Activated T-cell treated with anti-CD3 and anti-CD28 coated beads, Interleukin-2, amount 50 U/mL, for 1 hour (primary cell): ENCODE measurements around the gene EME1.

Experiments used
- DNase-seq: peaks from one replicate; pipeline ENCODE4 v3.0.0-alpha.2; 2020

EME1 gene

GRCh38 chr17:50364061-50364458 is 9.0 kb upstream of the EME1 start:
- no peak for DNase-seq

GRCh38 chr17:50364715-50365114 is 8.3 kb upstream of the EME1 start:
- no peak for DNase-seq

- no peak for DNase-seq
Observed at GRCh38 chr17:50365165-50365564, 7.9 kb upstream of the EME1 start.

- DNase-seq: no peak
Observed at GRCh38 chr17:50365649-50366393, 7.2 kb upstream of the EME1 start.

GRCh38 chr17:50367401-50367800 is 5.6 kb upstream of the EME1 start:
- no peak for DNase-seq

- no peak for DNase-seq
Observed at GRCh38 chr17:50370052-50370451, 3.0 kb upstream of the EME1 start.

GRCh38 chr17:50371526-50371925 is 1.5 kb upstream of the EME1 start:
- DNase-seq: no peak

- no peak for DNase-seq
Observed at GRCh38 chr17:50372222-50372757, 739 bp upstream of the EME1 start.

GRCh38 chr17:50373705-50374104 is 676 bp downstream of the EME1 start:
- no peak for DNase-seq

GRCh38 chr17:50375858-50376538 is 3.0 kb downstream of the EME1 start:
- DNase-seq: no peak

- no peak for DNase-seq
Observed at GRCh38 chr17:50379351-50380132, 6.5 kb downstream of the EME1 start.

- no peak for DNase-seq
Observed at GRCh38 chr17:50380369-50381259, 7.6 kb downstream of the EME1 start.

GRCh38 chr17:50381260-50381815 is 8.3 kb downstream of the EME1 start:
- DNase-seq: no peak

- no peak for DNase-seq
Observed at GRCh38 chr17:50381920-50382319, 8.9 kb downstream of the EME1 start.

GRCh38 chr17:50382931-50383330 is 9.9 kb downstream of the EME1 start:
- no peak for DNase-seq

- DNase-seq: no peak
Observed at GRCh38 chr17:50386510-50386909, 13.5 kb downstream of the EME1 start.

GRCh38 chr17:50388728-50389127 is 15.7 kb downstream of the EME1 start:
- DNase-seq: no peak

GRCh38 chr17:50389534-50389933 is 16.5 kb downstream of the EME1 start:
- DNase-seq: no peak

GRCh38 chr17:50392621-50393020 is 19.6 kb downstream of the EME1 start:
- DNase-seq: no peak

GRCh38 chr17:50393700-50394099 is 20.7 kb downstream of the EME1 start:
- no peak for DNase-seq

- DNase-seq: no peak
Observed at GRCh38 chr17:50394711-50395110, 21.7 kb downstream of the EME1 start.
